ENCODE results near the gene TMEM258.

DNA sequence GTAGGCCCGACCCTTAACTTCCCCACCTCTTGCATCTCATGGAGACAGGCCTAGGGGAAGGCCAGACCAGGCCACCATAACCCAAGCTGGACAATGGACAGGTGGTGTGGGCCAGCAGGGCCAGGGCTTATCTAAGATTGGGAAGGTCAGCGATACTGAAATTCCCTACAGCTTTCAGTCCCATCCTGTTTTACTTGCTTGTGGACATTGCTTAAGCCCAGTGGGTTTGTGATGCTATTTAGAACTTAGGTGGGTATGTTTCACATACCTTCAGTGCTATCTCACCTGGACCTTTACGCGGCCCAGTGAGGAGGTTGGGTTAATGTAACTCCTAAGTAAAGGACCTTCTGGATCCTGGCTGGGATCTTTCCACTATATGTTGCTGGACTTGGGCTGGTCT, 37.4 kb upstream of the TMEM258 start:
- TF ChIP-seq POU5F1 (IDR thresholded peaks at IDR 0.05; ENCODE audit: borderline replicate concordance, low read depth, low read length, partially characterized antibody): no peak
- no peak for TF ChIP-seq UBTF (IDR thresholded peaks at IDR 0.05; ENCODE audit: borderline replicate concordance in 1 of 2, low read depth in 2 of 2, low read length in 2 of 2)
- TF ChIP-seq CUX1 (CRISPR knock-in tag; IDR thresholded peaks at IDR 0.05): no peak
- TF ChIP-seq, protein P1, sequence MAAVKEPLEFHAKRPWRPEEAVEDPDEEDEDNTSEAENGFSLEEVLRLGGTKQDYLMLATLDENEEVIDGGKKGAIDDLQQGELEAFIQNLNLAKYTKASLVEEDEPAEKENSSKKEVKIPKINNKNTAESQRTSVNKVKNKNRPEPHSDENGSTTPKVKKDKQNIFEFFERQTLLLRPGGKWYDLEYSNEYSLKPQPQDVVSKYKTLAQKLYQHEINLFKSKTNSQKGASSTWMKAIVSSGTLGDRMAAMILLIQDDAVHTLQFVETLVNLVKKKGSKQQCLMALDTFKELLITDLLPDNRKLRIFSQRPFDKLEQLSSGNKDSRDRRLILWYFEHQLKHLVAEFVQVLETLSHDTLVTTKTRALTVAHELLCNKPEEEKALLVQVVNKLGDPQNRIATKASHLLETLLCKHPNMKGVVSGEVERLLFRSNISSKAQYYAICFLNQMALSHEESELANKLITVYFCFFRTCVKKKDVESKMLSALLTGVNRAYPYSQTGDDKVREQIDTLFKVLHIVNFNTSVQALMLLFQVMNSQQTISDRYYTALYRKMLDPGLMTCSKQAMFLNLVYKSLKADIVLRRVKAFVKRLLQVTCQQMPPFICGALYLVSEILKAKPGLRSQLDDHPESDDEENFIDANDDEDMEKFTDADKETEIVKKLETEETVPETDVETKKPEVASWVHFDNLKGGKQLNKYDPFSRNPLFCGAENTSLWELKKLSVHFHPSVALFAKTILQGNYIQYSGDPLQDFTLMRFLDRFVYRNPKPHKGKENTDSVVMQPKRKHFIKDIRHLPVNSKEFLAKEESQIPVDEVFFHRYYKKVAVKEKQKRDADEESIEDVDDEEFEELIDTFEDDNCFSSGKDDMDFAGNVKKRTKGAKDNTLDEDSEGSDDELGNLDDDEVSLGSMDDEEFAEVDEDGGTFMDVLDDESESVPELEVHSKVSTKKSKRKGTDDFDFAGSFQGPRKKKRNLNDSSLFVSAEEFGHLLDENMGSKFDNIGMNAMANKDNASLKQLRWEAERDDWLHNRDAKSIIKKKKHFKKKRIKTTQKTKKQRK (IDR thresholded peaks at IDR 0.05; ENCODE audit: borderline replicate concordance, low read depth, low read length): no peak
- TF ChIP-seq EHMT2 (IDR thresholded peaks at IDR 0.05): no peak
- no peak for TF ChIP-seq TAF1 (IDR thresholded peaks at IDR 0.05; ENCODE audit: control insufficient read depth, extremely low read depth, insufficient read depth, low read length, severe bottlenecking)
- TF ChIP-seq ERF (CRISPR knock-in tag; IDR thresholded peaks at IDR 0.05): no peak
- no peak for TF ChIP-seq ZNF274 (IDR thresholded peaks at IDR 0.05; ENCODE audit: borderline replicate concordance, low read depth, low read length)
- no peak for TF ChIP-seq TCF7L2 (IDR thresholded peaks at IDR 0.05; ENCODE audit: low read depth, low read length)
- TF ChIP-seq REST (IDR thresholded peaks at IDR 0.05; ENCODE audit: borderline replicate concordance): no peak
- TF ChIP-seq REST (CRISPR knock-in tag; IDR thresholded peaks at IDR 0.05; ENCODE audit: low read depth): no peak

All from K562 (cell line).